Ovary (tissue), 9 donors: Measurements from ENCODE around the gene XAGE1A. TPM values are rescaled to one million over a fixed set of nuclear protein-coding genes. Genes with fewer than 3 reads are reported as not detected.
"Not testable (repeated sequence)": the region's sequence is repeated elsewhere in the genome, so short reads cannot be mapped to it uniquely, and the experiment has no call there.

ENCODE experiments used
- DNase-seq, 5 donors: peaks; one replicate each; pipeline ENCODE4 v3.0.0-alpha.2; 2019 to 2020
- H3K27ac ChIP-seq, 2 donors: fragments of 200-600 bp; one replicate each; pipeline versions ENCODE4 v1.5.1 to v1.8.0; 2019 to 2022
- H3K27me3 ChIP-seq: fragments of 200-600 bp; one replicate; pipeline ENCODE4 v1.8.0; 2022
- H3K36me3 ChIP-seq: fragments of 200-600 bp; sonication (generic); one replicate; pipeline ENCODE4 v1.5.1; 2019
- H3K4me1 ChIP-seq: one replicate; pipeline ENCODE4 v1.8.1; 2013; ENCODE audit warnings: mild to moderate bottlenecking, moderate library complexity; ENCODE audit not compliant: insufficient read depth
- H3K4me3 ChIP-seq: fragments of 200-600 bp; sonication (generic); one replicate; pipeline ENCODE4 v1.5.1; 2017
- H3K9me3 ChIP-seq, 2 donors: fragments of 200-600 bp in 1 of 2; sonication (generic) in 1 of 2; one replicate each; pipeline versions ENCODE4 v1.5.1 to v1.8.1; 2013 to 2019; ENCODE audit warnings: mild to moderate bottlenecking in 1 of 2, moderate library complexity in 1 of 2
- EP300 ChIP-seq: sonication (generic); formaldehyde crosslinking; IDR thresholded peaks from one replicate; pipeline ENCODE4 v1.6.1; 2017; ENCODE audit warnings: antibody characterized with exemption
- POLR2A ChIP-seq: fragments of 450-650 bp; IDR thresholded peaks from one replicate; pipeline ENCODE4 v1.6.1; 2017; ENCODE audit warnings: antibody characterized with exemption, mild to moderate bottlenecking, moderate library complexity
- WGBS, 3 donors: extraction: QIAGEN DNeasy Blood & Tissue Kit in 1 of 3; methylation state at CpG; one replicate each; pipeline versions ENCODE4 v1.1.5 to v1.1.7; 2013 to 2017; 5-methylcytosine and 5-hydroxymethylcytosine counted together
- intact Hi-C, 4 donors: fragments of 100-400 bp; cut with DNase I; formaldehyde crosslinking; loops; one replicate each; pipeline versions ENCODE4 v1.11.0 to v1.15.1; 2022 to 2023
- polyA plus RNA-seq, 2 donors: library from polyadenylated mRNA; stranded (reverse); fragments of 200-250 nt in 1 of 2; fragments of 350-450 nt in 1 of 2; fragmentation: Illumina TruSeq in 1 of 2; extraction: RNeasy Lipid Tissue Mini Kit (QIAGEN cat#74804) in 1 of 2; gene quantifications; one replicate each; pipeline ENCODE4 v1.2.3, GENCODE V29; 2013 to 2014
- small RNA-seq: library from RNA; depleted of rRNA; stranded (forward); fragments of <200 nt; gene quantifications from one replicate; pipeline ENCODE3, GENCODE V24; 2016
- total RNA-seq, 7 donors: library from RNA; depleted of rRNA in 2 of 7; stranded (reverse); fragments of >200 nt in 2 of 7; fragmentation: NEBNext Ultra II Directional in 3 of 7; extraction: Animal tissue kit (Norgen Biotek cat#: 25700) in 3 of 7; gene quantifications; one replicate each; pipeline versions ENCODE4 v1.1.0 to v1.2.4, GENCODE V29; 2016 to 2023
- TF ChIP-seq, protein P1 (sequence below), 3 donors: fragments of 450-650 bp in 2 of 3; fragments of 200-600 bp in 1 of 3; IDR thresholded peaks; one replicate each; pipeline versions ENCODE4 v1.5.1 to v1.8.0; 2016 to 2022; ENCODE audit warnings: antibody characterized with exemption in 3 of 3, mild to moderate bottlenecking in 1 of 3
- donor health status: DM: no; HTN: no; CAD: no; lungs with moderate emphysema.
- donor health status: DM: no; HTN: no; CAD: no.
- donor health status: Bipolar disorder and iron deficiency.
- donor health status: DM: yes; HTN: yes; CAD: no.
- donor health status: DM: no; HTN: no; CAD: no.
- donor health status: DM: yes; HTN: yes; CAD: no.

XAGE1A gene
- total and polyA plus RNA-seq, 9 donors = not detected

DNA sequence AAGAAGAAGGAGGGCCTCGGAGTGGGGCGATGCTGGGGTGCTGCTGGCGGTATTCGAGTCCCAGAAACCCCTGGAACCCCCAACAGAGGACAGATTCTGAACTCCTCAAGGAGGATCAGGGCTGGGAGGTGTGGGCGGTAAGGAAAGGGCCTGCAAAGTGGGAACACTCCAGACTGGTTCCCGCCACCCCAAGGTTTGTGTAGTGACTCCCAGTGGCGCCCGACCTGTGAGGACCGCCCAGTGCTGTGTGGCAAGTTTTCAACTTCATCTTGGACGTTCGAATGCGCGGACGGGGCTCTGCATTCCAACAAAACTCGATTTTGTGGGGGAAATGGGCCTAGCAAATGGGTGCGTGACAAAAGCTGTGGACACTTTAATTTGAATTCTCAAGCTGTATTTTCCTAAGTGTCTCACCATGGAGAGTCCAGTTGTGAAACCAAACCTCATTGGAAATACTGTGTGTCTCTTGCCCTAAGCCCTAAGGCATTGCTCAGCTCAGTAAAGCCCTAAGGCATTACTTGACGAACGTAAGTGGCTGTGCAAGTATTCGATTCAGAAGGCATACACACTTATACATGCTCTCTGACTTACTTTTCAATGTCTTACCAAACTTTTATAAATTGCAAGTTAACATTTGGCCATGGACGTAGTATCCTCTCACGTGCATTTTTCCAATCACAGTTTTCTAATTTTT lies 48.7 kb downstream of the XAGE1A start:
- H3K4me3 ChIP-seq = no peak overlapping the region
- no peaks in the 10 kb centered on the region for H3K9me3 ChIP-seq
- H3K4me1 ChIP-seq = no peaks in the 10 kb centered on the region
- DNase-seq = no peak
- intact Hi-C loops = no loop called here
- H3K27ac ChIP-seq = no peak overlapping the region
- no peaks in the 10 kb centered on the region for H3K27me3 ChIP-seq
- TF ChIP-seq EP300 (no peak), POLR2A (no peak)
- TF ChIP-seq, protein P1, sequence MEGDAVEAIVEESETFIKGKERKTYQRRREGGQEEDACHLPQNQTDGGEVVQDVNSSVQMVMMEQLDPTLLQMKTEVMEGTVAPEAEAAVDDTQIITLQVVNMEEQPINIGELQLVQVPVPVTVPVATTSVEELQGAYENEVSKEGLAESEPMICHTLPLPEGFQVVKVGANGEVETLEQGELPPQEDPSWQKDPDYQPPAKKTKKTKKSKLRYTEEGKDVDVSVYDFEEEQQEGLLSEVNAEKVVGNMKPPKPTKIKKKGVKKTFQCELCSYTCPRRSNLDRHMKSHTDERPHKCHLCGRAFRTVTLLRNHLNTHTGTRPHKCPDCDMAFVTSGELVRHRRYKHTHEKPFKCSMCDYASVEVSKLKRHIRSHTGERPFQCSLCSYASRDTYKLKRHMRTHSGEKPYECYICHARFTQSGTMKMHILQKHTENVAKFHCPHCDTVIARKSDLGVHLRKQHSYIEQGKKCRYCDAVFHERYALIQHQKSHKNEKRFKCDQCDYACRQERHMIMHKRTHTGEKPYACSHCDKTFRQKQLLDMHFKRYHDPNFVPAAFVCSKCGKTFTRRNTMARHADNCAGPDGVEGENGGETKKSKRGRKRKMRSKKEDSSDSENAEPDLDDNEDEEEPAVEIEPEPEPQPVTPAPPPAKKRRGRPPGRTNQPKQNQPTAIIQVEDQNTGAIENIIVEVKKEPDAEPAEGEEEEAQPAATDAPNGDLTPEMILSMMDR (IDR thresholded peaks at IDR 0.05) = no peak
- H3K36me3 ChIP-seq = no peaks in the 10 kb centered on the region
- WGBS, 3 donors = 79 to 83% (median 82%) methylated on average over 21 of the region's 21 CpGs

DNA sequence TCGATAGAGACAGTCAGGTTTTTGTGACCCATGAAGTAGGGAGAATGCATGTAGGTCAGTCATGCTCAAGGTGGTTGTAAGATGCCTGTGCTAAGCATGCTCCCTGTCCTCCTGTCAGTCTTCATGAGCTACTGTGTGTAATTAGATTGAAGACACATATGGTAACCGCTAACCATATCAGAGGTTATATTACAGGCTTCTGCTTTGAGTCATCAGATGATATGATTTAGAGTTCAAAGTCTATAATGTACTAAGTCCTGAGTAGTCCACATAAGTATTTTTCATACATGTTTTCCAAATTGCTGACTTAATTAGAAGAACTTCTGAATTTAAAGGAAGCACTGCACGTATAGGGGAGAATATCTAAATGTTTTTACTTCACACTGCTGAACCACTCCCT lies 53.2 kb downstream of the XAGE1A start:
- H3K4me1 ChIP-seq, DNase-seq, H3K36me3 ChIP-seq, H3K4me3 ChIP-seq, H3K9me3 ChIP-seq, H3K27ac ChIP-seq, intact Hi-C loops, H3K27me3 ChIP-seq: not testable (repeated sequence)
- WGBS, 3 donors = 56 to 69% (median 65%) methylated on average over 3 of the region's 3 CpGs

Small RNA genes within 50 kb of the gene (small RNA-seq; reads per million reads assigned to genes)
- not detected for gene BX510359.8
- not detected for gene RBM22P7

Other genes with a start within 250 kb of the XAGE1A start
- not detected for gene XAGE2, start 126.8 kb upstream of the XAGE1A start, total RNA-seq
- not detected for gene XAGE2, start 126.8 kb upstream of the XAGE1A start, polyA plus RNA-seq
- not detected for gene XAGE1B, start 21.3 kb downstream of the XAGE1A start, total RNA-seq
- gene XAGE1B, start 21.3 kb downstream of the XAGE1A start, polyA plus RNA-seq = not detected
- gene SSX7, start 159.1 kb downstream of the XAGE1A start, total RNA-seq = not detected
- gene SSX7, start 159.1 kb downstream of the XAGE1A start, polyA plus RNA-seq = not detected
- not detected for gene SSX2, start 211.4 kb downstream of the XAGE1A start, total RNA-seq
- not detected for gene SSX2, start 211.4 kb downstream of the XAGE1A start, polyA plus RNA-seq